GM23338 (cell line): Measurements from ENCODE around the gene FAM167B. TPM values are rescaled to one million over a fixed set of nuclear protein-coding genes. Genes with fewer than 3 reads are reported as not detected.

ENCODE experiments used
- ATAC-seq: fragments of 200-7000 bp; cut with Tn5 transposase; 3 replicates; pipeline ENCODE4 v1.9.1; 2020
- DNase-seq: peaks from one replicate; pipeline ENCODE4 v3.0.0-alpha.2; 2015; ENCODE audit warnings: low spot score
- H2AFZ ChIP-seq: fragments of 200-600 bp; sonication (generic); 2 replicates; pipeline ENCODE4 v1.8.0; 2016; ENCODE audit warnings: antibody characterized with exemption, mild to moderate bottlenecking, moderate library complexity
- H3F3A ChIP-seq: fragments of 200-600 bp; sonication (generic); replicated peaks from 2 replicates; pipeline ENCODE4 v1.8.0; 2017; ENCODE audit warnings: antibody characterized with exemption, mixed run types, low read depth
- H3K27ac ChIP-seq: fragments of 200-600 bp; sonication (generic); 2 replicates; pipeline ENCODE4 v1.6.1; 2016; ENCODE audit warnings: low read depth
- H3K27me3 ChIP-seq: fragments of 200-600 bp; sonication (generic); 2 replicates; pipeline ENCODE4 v1.8.0; 2016; ENCODE audit warnings: mild to moderate bottlenecking, mixed run types, moderate library complexity; ENCODE audit not compliant: insufficient read depth
- H3K36me3 ChIP-seq: fragments of 200-600 bp; sonication (generic); 2 replicates; pipeline ENCODE4 v1.8.0; 2016; ENCODE audit warnings: mild to moderate bottlenecking; ENCODE audit not compliant: insufficient read depth
- H3K4me1 ChIP-seq: fragments of 200-600 bp; sonication (generic); 2 replicates; pipeline ENCODE4 v1.8.0; 2016; ENCODE audit warnings: mild to moderate bottlenecking, moderate library complexity; ENCODE audit not compliant: insufficient read depth
- H3K4me2 ChIP-seq: fragments of 200-600 bp; sonication (generic); 2 replicates; pipeline ENCODE4 v1.7.1; 2017; ENCODE audit warnings: mixed run types
- H3K4me3 ChIP-seq: fragments of 200-600 bp; sonication (generic); 2 replicates; pipeline ENCODE4 v1.6.1; 2016; ENCODE audit warnings: mixed run types
- H3K79me2 ChIP-seq: fragments of 200-600 bp; sonication (generic); replicated peaks from 2 replicates; pipeline ENCODE4 v1.8.0; 2017; ENCODE audit warnings: mild to moderate bottlenecking; ENCODE audit not compliant: insufficient read depth
- H3K9me2 ChIP-seq: fragments of 200-600 bp; sonication (generic); 2 replicates; pipeline ENCODE4 v1.8.0; 2017; ENCODE audit not compliant: insufficient read depth
- H4K20me1 ChIP-seq: fragments of 200-600 bp; sonication (generic); replicated peaks from 2 replicates; pipeline ENCODE4 v1.8.0; 2017; ENCODE audit warnings: mild to moderate bottlenecking; ENCODE audit not compliant: insufficient read depth
- H3K27ac Mint-ChIP-seq: 2 replicates; pipeline ENCODE4 v1.8.0; 2020; ENCODE audit warnings: inconsistent platforms, mild to moderate bottlenecking, moderate library complexity, mixed read lengths
- H3K27me3 Mint-ChIP-seq: 3 replicates; pipeline ENCODE4 v1.8.0; 2022; ENCODE audit warnings: low read depth, mild to moderate bottlenecking, moderate library complexity, mixed read lengths, inconsistent platforms; ENCODE audit not compliant: insufficient read depth, poor library complexity
- H3K36me3 Mint-ChIP-seq: 3 replicates; pipeline ENCODE4 v1.8.0; 2021; ENCODE audit warnings: low read depth, mild to moderate bottlenecking, inconsistent platforms, moderate library complexity, mixed read lengths
- H3K4me1 Mint-ChIP-seq: 3 replicates; pipeline ENCODE4 v1.8.0; 2020; ENCODE audit warnings: mild to moderate bottlenecking, inconsistent platforms, mixed read lengths
- H3K4me3 Mint-ChIP-seq: 3 replicates; pipeline ENCODE4 v1.8.0; 2021; ENCODE audit warnings: moderate library complexity, mild to moderate bottlenecking, inconsistent platforms, mixed read lengths
- H3K9me3 Mint-ChIP-seq: 3 replicates; pipeline ENCODE4 v1.8.0; 2020; ENCODE audit warnings: moderate library complexity, mild to moderate bottlenecking, inconsistent platforms, mixed read lengths
- CREB1 ChIP-seq: fragments of 250-450 bp; sonication (Bioruptor Pico); IDR thresholded peaks from 2 replicates; pipeline ENCODE4 v1.5.0; 2020; ENCODE audit warnings: low read depth, mild to moderate bottlenecking, moderate library complexity
- EZH2 ChIP-seq: fragments of 200-600 bp; sonication (generic); IDR thresholded peaks from one replicate; pipeline ENCODE4 v1.8.0; 2017; ENCODE audit warnings: antibody characterized with exemption, mild to moderate bottlenecking, low read depth; ENCODE audit not compliant: unreplicated experiment
- EZH2phosphoT487 ChIP-seq: fragments of 200-600 bp; sonication (generic); IDR thresholded peaks from one replicate; pipeline ENCODE4 v1.8.1; 2018; ENCODE audit warnings: antibody characterized with exemption; ENCODE audit not compliant: unreplicated experiment
- JUNB ChIP-seq: IDR thresholded peaks from one replicate; pipeline ENCODE4 v1.6.1; 2016; ENCODE audit warnings: antibody characterized with exemption; ENCODE audit not compliant: unreplicated experiment
- NANOG ChIP-seq: IDR thresholded peaks from 2 replicates; pipeline ENCODE4 v1.6.1; 2016; ENCODE audit warnings: antibody characterized with exemption, borderline replicate concordance
- STAT1 ChIP-seq: IDR thresholded peaks from one replicate; pipeline ENCODE4 v1.6.1; 2016; ENCODE audit warnings: antibody characterized with exemption; ENCODE audit not compliant: unreplicated experiment
- ZNF114 ChIP-seq: fragments of 250-450 bp; sonication (Bioruptor Pico); IDR thresholded peaks from 2 replicates; pipeline ENCODE4 v1.5.0; 2020; ENCODE audit warnings: mild to moderate bottlenecking, moderate library complexity
- ZNF331 ChIP-seq: fragments of 250-450 bp; sonication (Bioruptor Pico); IDR thresholded peaks from 2 replicates; pipeline ENCODE4 v1.5.0; 2020; ENCODE audit warnings: low read depth, mild to moderate bottlenecking, moderate library complexity
- polyA plus RNA-seq: library from polyadenylated mRNA; unstranded; fragments of >200 nt; fragmentation: Nextera tagmentation; extraction: Ambion mirVana; gene quantifications from 2 replicates; pipeline ENCODE4 v1.2.1, GENCODE V29; 2016
- total RNA-seq: library from RNA; depleted of rRNA; stranded (reverse); fragments of >200 nt; shearing (Covaris generic); gene quantifications from 2 replicates; pipeline ENCODE4 v1.2.3, GENCODE V29; 2014
- TF ChIP-seq, protein P1 (sequence below), 2 experiments: fragments of 200-600 bp in 1 of 2; sonication (generic) in 1 of 2; conservative IDR thresholded peaks; 2 replicates each; pipeline versions ENCODE4 v1.5.1 to v1.6.1; 2016 to 2017; ENCODE audit warnings: antibody characterized with exemption in 2 of 2, low read depth in 2 of 2, mild to moderate bottlenecking in 2 of 2, moderate library complexity in 1 of 2
- TF ChIP-seq, protein P2 (sequence below): IDR thresholded peaks from 2 replicates; pipeline ENCODE4 v1.6.1; 2016; ENCODE audit warnings: antibody characterized with exemption
- TF ChIP-seq, protein P3 (sequence below): fragments of 250-450 bp; sonication (Bioruptor Pico); IDR thresholded peaks from 2 replicates; pipeline ENCODE4 v1.5.0; 2020; ENCODE audit warnings: mild to moderate bottlenecking, moderate library complexity

Gene FAM167B
- total and polyA plus RNA-seq, 2 experiments from 2014 or later: 0.31 to 2.2 TPM

DNA sequence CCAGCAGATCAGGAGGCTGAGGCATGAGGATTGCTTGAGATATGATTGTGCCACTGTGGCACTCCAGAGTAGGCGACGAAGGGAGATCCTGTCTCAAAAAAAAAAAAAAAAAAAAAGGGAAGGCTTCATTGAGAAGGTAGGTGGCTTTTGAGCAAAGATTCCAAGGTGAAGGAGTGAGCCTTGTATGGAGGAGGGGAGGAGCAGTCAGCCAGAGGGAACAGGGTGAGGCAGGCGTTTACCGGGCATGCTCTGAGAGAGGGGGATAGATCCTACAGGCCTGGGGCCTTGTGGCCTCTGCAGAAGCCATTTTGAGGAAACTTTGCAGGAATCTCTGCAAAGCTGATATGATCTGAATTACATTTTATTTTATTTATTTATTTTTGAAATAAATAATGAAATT lies 39.7 kb downstream of the FAM167B start (continued):
- TF ChIP-seq, protein P1, sequence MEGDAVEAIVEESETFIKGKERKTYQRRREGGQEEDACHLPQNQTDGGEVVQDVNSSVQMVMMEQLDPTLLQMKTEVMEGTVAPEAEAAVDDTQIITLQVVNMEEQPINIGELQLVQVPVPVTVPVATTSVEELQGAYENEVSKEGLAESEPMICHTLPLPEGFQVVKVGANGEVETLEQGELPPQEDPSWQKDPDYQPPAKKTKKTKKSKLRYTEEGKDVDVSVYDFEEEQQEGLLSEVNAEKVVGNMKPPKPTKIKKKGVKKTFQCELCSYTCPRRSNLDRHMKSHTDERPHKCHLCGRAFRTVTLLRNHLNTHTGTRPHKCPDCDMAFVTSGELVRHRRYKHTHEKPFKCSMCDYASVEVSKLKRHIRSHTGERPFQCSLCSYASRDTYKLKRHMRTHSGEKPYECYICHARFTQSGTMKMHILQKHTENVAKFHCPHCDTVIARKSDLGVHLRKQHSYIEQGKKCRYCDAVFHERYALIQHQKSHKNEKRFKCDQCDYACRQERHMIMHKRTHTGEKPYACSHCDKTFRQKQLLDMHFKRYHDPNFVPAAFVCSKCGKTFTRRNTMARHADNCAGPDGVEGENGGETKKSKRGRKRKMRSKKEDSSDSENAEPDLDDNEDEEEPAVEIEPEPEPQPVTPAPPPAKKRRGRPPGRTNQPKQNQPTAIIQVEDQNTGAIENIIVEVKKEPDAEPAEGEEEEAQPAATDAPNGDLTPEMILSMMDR (conservative IDR thresholded peaks at IDR 0.05; ENCODE audit: low read depth in 2 of 2): no peak
- TF ChIP-seq ZNF331 (CRISPR knock-in tag): no peak

DNA sequence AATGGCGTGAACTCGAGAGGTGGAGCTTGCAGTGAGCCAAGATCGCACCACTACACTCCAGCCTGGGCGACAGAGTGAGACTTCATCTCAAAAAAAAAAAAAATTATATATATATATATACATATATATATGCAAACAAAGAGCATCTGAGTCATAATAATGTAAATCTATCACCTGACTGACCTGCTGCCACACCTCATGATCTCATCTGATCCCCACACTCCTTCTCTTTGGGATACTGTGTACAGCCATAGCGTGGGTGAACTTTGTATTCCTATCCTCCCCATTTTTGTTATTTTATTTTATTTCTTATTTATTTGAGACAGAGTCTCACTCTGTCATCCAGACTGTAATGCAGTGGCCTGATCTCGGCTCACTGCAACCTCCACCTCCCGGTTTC lies 42.2 kb downstream of the FAM167B start:
- Mint-ChIP-seq H3K4me1 (peaks cover 11% of the 10 kb centered on the region), H3K27ac (no peak overlapping the region), H3K36me3 (peaks cover 25% of the 10 kb centered on the region), H3K9me3 (no peaks in the 10 kb centered on the region; the same call in 2 of the 3 replicates), H3K27me3 (peaks cover 18% of the 10 kb centered on the region), H3K4me3 (no peak overlapping the region)
- Histone ChIP-seq H3K27ac (no peak overlapping the region), H3K4me1 (peaks cover 8% of the 10 kb centered on the region), H3K79me2 (peaks cover 22% of the 10 kb centered on the region), H3K36me3 (peaks cover 2% of the 10 kb centered on the region; the same call in 1 of the 2 replicates), H4K20me1 (peaks cover 7% of the 10 kb centered on the region; the same call in 1 of the 2 replicates), H3K4me3 (no peak overlapping the region), H3F3A (0 out of 2 replicates have a peak, but pooled peaks cover 6% of the 10 kb centered on the region), H2AFZ (no peak overlapping the region), H3K9me2 (no peaks in the 10 kb centered on the region), H3K27me3 (no peaks in the 10 kb centered on the region), H3K4me2 (no peak overlapping the region)
- DNase-seq: no peak
- no peak for ATAC-seq
- TF ChIP-seq NANOG (no peak), CREB1 (CRISPR knock-in tag) (no peak), EZH2 (no peak), ZNF331 (CRISPR knock-in tag) (no peak), ZNF114 (no peak), STAT1 (no peak), EZH2phosphoT487 (no peak), JUNB (no peak)
- TF ChIP-seq, protein P2, sequence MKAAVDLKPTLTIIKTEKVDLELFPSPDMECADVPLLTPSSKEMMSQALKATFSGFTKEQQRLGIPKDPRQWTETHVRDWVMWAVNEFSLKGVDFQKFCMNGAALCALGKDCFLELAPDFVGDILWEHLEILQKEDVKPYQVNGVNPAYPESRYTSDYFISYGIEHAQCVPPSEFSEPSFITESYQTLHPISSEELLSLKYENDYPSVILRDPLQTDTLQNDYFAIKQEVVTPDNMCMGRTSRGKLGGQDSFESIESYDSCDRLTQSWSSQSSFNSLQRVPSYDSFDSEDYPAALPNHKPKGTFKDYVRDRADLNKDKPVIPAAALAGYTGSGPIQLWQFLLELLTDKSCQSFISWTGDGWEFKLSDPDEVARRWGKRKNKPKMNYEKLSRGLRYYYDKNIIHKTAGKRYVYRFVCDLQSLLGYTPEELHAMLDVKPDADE: no peak
- TF ChIP-seq, protein P1 (conservative IDR thresholded peaks at IDR 0.05; ENCODE audit: low read depth in 2 of 2): no peak
- TF ChIP-seq, protein P3, sequence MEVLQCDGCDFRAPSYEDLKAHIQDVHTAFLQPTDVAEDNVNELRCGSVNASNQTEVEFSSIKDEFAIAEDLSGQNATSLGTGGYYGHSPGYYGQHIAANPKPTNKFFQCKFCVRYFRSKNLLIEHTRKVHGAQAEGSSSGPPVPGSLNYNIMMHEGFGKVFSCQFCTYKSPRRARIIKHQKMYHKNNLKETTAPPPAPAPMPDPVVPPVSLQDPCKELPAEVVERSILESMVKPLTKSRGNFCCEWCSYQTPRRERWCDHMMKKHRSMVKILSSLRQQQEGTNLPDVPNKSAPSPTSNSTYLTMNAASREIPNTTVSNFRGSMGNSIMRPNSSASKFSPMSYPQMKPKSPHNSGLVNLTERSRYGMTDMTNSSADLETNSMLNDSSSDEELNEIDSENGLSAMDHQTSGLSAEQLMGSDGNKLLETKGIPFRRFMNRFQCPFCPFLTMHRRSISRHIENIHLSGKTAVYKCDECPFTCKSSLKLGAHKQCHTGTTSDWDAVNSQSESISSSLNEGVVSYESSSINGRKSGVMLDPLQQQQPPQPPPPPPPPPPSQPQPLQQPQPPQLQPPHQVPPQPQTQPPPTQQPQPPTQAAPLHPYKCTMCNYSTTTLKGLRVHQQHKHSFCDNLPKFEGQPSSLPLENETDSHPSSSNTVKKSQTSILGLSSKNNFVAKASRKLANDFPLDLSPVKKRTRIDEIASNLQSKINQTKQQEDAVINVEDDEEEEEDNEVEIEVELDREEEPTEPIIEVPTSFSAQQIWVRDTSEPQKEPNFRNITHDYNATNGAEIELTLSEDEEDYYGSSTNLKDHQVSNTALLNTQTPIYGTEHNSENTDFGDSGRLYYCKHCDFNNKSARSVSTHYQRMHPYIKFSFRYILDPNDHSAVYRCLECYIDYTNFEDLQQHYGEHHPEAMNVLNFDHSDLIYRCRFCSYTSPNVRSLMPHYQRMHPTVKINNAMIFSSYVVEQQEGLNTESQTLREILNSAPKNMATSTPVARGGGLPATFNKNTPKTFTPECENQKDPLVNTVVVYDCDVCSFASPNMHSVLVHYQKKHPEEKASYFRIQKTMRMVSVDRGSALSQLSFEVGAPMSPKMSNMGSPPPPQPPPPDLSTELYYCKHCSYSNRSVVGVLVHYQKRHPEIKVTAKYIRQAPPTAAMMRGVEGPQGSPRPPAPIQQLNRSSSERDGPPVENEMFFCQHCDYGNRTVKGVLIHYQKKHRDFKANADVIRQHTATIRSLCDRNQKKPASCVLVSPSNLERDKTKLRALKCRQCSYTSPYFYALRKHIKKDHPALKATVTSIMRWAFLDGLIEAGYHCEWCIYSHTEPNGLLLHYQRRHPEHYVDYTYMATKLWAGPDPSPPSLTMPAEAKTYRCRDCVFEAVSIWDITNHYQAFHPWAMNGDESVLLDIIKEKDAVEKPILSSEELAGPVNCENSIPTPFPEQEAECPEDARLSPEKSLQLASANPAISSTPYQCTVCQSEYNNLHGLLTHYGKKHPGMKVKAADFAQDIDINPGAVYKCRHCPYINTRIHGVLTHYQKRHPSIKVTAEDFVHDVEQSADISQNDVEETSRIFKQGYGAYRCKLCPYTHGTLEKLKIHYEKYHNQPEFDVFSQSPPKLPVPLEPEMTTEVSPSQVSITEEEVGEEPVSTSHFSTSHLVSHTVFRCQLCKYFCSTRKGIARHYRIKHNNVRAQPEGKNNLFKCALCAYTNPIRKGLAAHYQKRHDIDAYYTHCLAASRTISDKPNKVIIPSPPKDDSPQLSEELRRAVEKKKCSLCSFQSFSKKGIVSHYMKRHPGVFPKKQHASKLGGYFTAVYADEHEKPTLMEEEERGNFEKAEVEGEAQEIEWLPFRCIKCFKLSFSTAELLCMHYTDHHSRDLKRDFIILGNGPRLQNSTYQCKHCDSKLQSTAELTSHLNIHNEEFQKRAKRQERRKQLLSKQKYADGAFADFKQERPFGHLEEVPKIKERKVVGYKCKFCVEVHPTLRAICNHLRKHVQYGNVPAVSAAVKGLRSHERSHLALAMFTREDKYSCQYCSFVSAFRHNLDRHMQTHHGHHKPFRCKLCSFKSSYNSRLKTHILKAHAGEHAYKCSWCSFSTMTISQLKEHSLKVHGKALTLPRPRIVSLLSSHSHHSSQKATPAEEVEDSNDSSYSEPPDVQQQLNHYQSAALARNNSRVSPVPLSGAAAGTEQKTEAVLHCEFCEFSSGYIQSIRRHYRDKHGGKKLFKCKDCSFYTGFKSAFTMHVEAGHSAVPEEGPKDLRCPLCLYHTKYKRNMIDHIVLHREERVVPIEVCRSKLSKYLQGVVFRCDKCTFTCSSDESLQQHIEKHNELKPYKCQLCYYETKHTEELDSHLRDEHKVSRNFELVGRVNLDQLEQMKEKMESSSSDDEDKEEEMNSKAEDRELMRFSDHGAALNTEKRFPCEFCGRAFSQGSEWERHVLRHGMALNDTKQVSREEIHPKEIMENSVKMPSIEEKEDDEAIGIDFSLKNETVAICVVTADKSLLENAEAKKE (CRISPR knock-in tag): no peak
